ENCODE results near the gene KCNQ1. TPM values are rescaled to one million over a fixed set of nuclear protein-coding genes. Genes with fewer than 3 reads are reported as not detected.

The KCNQ1 gene
- total RNA-seq, 1 experiment from 2014 or later = 2.3 TPM

DNA sequence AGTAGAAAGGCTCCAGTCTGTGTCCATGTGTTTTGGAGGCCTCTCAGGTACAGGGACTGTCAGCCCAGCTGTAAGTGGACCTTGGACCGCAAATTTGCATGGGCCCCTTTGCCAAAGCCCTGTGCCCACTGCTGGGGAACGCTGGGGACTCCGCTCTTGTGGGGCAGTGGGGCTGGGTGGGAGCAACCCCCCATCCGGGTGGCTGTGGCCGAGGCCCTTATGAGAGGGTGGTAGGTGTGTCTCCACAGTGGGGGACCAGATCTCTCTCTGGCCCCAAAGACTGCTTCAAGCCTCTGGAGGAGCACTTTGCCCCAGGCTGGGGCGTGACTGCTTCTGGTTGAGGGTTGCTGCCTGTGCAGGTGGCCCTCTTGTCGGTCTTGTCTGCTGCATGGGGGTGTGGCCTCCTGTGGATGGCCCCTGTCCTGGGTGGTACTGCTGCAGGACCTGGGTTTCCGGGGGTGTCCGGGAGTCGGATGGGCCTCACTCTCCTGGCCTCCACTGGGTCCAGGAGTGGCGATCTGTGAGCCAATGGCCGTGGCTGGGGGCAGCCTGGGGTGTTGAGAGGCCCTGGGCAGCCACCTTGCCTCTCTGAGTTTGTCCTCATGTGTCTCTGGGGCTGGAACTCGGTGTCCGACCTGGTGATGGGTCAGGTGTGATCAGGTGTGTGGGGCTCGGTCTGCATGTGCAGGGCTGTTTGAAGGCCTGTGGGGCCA, 15.9 kb downstream of the KCNQ1 start:
- peaks cover 66% of the 10 kb centered on the region for H3K27me3 Mint-ChIP-seq (ENCODE audit: low read depth)
- no peaks in the 10 kb centered on the region for H4K20me1 ChIP-seq (ENCODE audit: control insufficient read depth, insufficient read depth, insufficient read length)
- H3K27ac Mint-ChIP-seq = no peak overlapping the region
- H2BK120ac ChIP-seq (ENCODE audit: low read depth, low read length, poor library complexity, severe bottlenecking) = no peak overlapping the region
- H3K4me1 ChIP-seq (ENCODE audit: insufficient read depth, low read length) = no peaks in the 10 kb centered on the region
- no peak overlapping the region for H2BK20ac ChIP-seq (ENCODE audit: low read depth, low read length, poor library complexity, severe bottlenecking)
- H3K9me3 Mint-ChIP-seq = peaks cover 0 to under 1% of the 10 kb centered on the region in 2 experiments; a peak in 1 of 5 replicates
- H3K27me3 ChIP-seq (ENCODE audit: insufficient read depth, low read length) = peaks cover 1% of the 10 kb centered on the region; the same call in 1 of the 2 replicates
- WGBS (ENCODE audit: extremely low coverage, insufficient read length, low lambda C conversion rate) = no CpG with 5 or more reads among the region's 15 CpGs
- no peak overlapping the region for H3K4me3 Mint-ChIP-seq
- H3K4ac ChIP-seq (ENCODE audit: low read depth, low read length) = no peak overlapping the region
- TF ChIP-seq CTCF (conservative IDR thresholded peaks at IDR 0.05) = no peak
- H3K36me3 Mint-ChIP-seq (ENCODE audit: insufficient read depth in 1 of 3, low read depth in 3 of 3) = no peaks in the 10 kb centered on the region
- H3K23ac ChIP-seq (ENCODE audit: insufficient read length, low read depth, low read length) = no peak overlapping the region
- H2AFZ ChIP-seq (ENCODE audit: low read length) = no peak overlapping the region
- no peak overlapping the region for H4K8ac ChIP-seq (replicated peaks; ENCODE audit: insufficient read length, low read depth, low read length)
- no peaks in the 10 kb centered on the region for H3K9me3 ChIP-seq (ENCODE audit: control insufficient read depth, low read depth, low read length)
- no peak overlapping the region for H2BK5ac ChIP-seq (ENCODE audit: insufficient read length, low read length)
- no peak overlapping the region for H2AK5ac ChIP-seq (ENCODE audit: insufficient read length, low read length)
- no peak overlapping the region for H3K18ac ChIP-seq (ENCODE audit: insufficient read length, low read depth, low read length)
- H3K9ac ChIP-seq (ENCODE audit: extremely low read depth, insufficient read length, low read length) = no peak overlapping the region
- H3K23me2 ChIP-seq (ENCODE audit: insufficient read length, low read depth, low read length, poor library complexity, severe bottlenecking) = no peaks in the 10 kb centered on the region
- no peak overlapping the region for H3K4me2 ChIP-seq (ENCODE audit: insufficient read depth, insufficient read length, low read length)
- H3K27ac ChIP-seq (ENCODE audit: insufficient read length, low read depth, low read length) = no peak overlapping the region
- H3K79me2 ChIP-seq (ENCODE audit: insufficient read depth, low read length) = no peaks in the 10 kb centered on the region
- no peak for DNase-seq
- no peaks in the 10 kb centered on the region for H3K4me1 Mint-ChIP-seq
- H4K5ac ChIP-seq (ENCODE audit: insufficient read length, low read depth, low read length) = no peak overlapping the region
- H2BK15ac ChIP-seq (ENCODE audit: low read depth, low read length) = no peak overlapping the region
- H2BK12ac ChIP-seq (ENCODE audit: insufficient read length, low read depth, low read length) = no peak overlapping the region
- no peak overlapping the region for H4K91ac ChIP-seq (ENCODE audit: insufficient read length, low read depth, low read length)
- H3K79me1 ChIP-seq (ENCODE audit: insufficient read depth, low read depth, low read length, poor library complexity, severe bottlenecking) = no peaks in the 10 kb centered on the region
- H3K14ac ChIP-seq (ENCODE audit: insufficient read depth, low read length) = no peak overlapping the region
- no peak overlapping the region for H3K56ac ChIP-seq (ENCODE audit: insufficient read length, low read depth, low read length)
- H3T11ph ChIP-seq (ENCODE audit: low read length) = no peak overlapping the region

Measured in H9 (cell line).